Measurements from ENCODE around the gene RALGPS1. TPM values are rescaled to one million over a fixed set of nuclear protein-coding genes. Genes with fewer than 3 reads are reported as not detected.

The RALGPS1 gene
- total RNA-seq, 1 donor from 2014 or later = 86.6 TPM

- no peak for DNase-seq
Observed at GRCh38 chr9:127209948-127210640, 295.5 kb downstream of the RALGPS1 start.

DNA sequence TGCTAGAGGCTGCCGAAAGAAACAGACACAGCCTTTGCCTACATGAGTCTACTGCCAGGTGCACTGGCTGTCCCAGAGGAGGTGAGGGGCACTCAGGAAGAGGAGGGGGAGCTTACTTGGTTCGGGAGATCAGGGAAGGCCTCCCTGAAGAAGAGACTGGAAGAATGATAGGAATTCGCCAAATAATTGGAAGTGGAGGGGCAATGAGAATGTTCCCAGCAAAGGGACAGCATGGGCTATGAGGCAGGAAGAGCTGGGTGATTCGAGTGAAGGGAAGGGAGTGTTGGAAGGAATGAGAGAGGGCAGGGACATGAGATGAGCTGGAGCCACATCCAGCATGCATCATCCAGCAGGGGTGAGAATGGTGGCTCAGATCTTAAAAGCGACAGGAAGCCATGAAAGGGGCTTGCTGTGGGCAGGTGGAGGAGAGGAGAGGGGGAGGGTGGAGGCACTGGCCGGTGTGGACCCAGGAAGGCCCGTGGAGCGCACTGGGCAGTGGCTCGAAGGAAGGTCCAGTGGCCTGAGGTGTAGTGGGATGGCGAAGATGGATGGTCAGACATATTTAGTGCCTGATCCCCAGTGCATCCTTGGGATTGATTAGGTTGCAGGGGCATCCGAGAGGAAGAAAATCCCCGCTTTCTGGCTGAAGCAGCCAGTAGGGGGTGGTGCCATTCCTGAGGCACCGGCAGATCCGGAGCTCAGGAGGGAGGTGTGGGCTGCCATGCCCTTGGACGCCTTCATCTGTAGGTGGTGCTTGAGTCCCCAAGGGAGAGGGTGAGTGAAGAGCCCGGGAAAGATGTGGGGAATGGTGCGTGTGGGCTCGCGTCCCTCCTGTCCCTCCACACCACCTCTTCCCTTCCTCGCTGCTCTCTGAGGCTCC, 296.5 kb downstream of the RALGPS1 start:
- no peak for DNase-seq

- no peak for DNase-seq
Observed at GRCh38 chr9:127211983-127212382, 297.4 kb downstream of the RALGPS1 start.

DNA sequence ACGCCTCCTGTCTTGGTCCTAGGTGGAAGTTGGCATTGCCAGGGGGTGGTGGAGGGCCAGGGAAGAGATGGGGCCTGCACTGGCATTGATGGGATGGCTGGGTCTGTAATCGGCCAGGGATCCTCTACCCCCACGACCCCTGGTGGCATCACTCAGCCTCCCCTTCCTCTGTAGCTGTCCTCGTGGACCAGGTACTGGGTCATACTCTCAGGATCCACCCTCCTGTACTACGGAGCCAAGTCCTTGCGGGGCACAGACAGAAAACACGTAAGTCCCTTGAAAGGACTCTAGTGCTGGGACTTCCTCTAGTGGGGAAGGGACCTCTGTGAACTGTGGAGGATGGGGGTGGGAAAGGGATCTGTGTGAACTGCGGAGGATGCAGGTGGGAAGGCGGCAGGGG, 297.9 kb downstream of the RALGPS1 start:
- DNase-seq = no peak

DNA sequence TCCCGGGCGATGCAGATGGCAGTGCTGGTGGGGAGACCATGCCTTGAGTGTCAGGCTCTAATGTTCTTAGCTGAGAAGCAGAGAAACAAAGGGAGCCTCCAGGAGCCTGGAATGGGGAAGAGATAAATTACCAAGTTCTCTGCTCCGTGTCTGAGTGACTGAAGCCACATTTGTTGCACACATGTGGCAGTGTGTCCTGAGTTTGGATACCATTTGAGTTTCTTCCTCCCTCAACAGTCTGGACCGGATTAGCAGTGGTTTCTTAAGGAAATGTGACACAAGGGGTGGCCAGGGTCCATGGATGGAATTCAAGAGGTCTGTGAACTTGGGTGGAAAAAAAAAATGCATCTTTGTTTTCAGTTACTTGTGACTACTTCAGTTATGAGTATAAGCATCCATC, 299.3 kb downstream of the RALGPS1 start:
- DNase-seq = no peak

DNA sequence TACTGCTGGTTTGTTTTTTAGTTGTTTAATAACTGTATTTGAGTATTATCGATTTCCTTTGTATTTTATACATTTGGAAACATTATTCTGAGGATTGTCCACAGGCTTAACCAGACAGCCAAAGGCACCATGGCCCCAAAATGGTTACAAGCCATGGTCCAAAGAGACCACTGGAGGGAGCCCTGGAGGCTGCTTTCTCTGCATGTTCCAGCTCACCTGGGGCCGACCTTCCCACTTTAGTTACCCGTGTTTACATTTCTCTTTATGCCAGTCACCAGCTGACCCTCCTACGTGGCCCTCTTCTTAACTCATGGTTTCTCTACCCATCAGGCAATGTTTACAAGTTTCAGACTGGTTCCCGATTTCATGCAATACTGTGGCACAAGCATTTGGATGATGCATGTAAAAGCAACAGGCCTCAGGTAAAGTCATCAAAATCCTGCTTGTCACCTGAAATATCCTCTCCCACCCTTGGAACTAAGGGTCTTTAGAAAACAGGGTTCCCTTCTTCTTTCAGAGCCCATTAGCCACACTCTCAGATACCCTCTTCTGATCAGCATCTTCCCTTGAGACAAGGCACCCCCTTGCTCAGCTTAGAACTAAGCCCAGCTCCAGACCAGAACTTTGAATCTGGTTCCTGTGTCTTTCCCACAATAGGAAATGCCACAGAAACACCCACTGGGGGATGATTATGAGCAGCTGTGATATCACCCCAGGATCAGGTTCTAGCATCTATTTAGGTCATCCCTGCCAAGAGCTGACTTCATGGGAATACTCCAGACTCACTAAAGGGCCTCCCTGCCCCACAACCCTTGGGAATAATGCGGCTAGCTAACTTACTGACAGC, 300.1 kb downstream of the RALGPS1 start:
- no peak for DNase-seq

DNA sequence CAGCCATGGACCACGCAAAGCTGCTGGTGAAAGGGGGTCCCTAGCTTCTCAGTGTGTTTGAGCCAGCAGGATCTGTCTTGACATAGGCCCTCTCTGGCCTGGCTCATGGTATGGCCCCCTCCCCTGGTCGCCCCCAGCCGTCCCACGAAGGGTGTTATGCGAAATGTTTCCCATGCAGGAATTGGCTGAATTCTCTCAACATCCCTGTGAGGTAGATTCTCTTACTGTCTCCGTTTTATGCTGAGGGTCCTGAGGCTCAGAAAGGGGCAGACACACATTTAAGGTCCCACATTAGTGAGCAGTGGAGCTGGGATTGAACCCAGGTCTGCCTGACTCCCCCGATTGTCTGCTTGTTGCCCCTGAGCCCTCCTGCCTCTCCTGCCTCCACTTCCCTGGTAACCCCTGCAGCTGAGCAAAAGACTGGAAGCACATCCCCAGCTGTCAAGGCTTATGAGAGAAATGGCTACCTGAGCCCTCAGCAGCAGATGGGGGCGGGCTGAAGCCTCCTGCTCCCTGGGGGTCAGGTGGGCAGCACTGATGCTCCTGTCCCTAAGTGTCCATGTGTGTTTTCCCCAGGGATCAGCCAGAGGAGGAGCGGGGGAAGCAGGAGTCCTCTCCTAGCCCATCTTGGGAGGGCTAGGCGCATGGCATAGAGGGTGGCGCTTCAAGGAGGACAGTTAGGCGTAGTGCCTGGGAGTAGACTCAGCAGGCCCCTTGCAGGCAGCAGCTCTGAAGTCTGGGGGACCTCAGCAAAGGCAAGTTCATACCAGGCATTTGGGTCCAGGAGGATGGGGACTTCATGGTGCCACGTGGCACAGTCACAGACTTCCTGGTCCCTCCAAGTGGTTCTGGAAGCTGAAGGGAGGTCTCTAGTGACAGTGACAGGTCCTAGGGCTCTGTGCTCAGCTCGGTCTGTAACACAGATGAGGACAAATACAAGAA, 301.0 kb downstream of the RALGPS1 start:
- DNase-seq = no peak

DNA sequence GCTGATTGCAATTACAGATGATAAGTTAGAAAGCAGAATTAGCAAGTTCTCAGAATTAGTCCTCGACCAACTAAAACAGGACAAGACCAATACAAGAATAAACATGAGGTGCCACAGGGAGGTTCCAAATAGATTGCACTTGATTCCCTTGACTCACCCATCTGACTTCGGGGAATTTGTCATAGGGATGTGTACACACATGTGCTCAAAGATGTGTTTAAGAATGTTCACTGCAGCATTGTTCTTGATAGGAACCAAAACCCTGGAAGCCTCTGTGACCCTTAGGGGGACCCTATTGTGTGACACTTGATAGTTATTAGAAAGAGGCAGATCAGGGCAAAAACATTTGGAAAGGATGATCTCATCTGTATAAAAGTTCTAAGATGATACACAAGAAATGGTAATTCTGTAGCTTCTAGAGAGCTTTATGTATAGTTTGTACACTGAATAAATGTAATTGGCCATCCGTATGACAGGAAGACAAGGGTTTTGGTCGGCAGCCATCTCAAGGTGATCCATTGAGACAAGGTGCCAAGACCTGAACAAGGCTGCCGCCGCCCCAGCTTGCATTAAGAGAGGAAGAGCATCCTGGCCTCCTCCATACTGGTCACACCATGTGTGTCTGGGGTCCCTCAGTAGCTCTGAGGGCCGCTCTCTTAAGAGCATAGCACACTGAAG, 301.8 kb downstream of the RALGPS1 start:
- DNase-seq = no peak

GRCh38 chr9:127216888-127217217, 302.3 kb downstream of the RALGPS1 start:
- no peak for DNase-seq

GRCh38 chr9:127218818-127219217, 304.2 kb downstream of the RALGPS1 start:
- no peak for DNase-seq

GRCh38 chr9:127219520-127219919, 304.9 kb downstream of the RALGPS1 start:
- DNase-seq = no peak

- no peak for DNase-seq
Observed at GRCh38 chr9:127221695-127222094, 307.1 kb downstream of the RALGPS1 start.

DNA sequence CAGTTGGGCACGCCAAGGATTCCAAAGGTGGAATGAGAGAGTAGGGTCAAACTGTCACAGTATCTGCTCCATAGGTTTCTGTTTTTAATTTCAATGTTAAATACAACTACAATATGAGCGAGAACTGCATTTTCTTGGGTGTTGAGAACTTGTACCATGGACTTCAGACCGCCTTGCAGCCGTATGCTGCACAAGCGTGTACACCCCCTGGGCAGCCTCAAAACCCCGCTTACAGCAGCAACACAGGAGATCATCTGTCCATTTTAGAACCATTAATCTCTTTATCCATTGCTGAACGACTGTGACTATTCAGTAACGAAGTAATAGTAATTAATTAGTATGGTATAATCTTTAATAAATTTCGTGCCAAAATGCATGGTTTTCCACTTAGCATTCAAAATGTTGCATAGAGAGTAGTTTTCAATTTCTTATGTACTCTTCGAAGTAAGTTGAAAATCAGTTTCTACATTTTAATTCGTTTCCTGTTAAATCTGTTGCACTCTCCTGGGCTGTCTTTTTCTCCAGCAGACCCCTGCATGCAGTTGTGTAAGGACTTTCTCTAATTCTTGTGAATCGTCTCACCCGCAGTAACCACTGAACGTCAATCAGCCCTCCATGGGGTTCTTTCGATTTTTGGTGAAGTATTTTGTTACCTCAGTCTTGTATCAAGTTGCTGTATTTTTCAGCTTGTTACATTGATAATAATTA, 308.0 kb downstream of the RALGPS1 start:
- DNase-seq = no peak

- no peak for DNase-seq
Observed at GRCh38 chr9:127223266-127223665, 308.7 kb downstream of the RALGPS1 start.

- DNase-seq = no peak
Observed at GRCh38 chr9:127223810-127224177, 309.2 kb downstream of the RALGPS1 start.

DNA sequence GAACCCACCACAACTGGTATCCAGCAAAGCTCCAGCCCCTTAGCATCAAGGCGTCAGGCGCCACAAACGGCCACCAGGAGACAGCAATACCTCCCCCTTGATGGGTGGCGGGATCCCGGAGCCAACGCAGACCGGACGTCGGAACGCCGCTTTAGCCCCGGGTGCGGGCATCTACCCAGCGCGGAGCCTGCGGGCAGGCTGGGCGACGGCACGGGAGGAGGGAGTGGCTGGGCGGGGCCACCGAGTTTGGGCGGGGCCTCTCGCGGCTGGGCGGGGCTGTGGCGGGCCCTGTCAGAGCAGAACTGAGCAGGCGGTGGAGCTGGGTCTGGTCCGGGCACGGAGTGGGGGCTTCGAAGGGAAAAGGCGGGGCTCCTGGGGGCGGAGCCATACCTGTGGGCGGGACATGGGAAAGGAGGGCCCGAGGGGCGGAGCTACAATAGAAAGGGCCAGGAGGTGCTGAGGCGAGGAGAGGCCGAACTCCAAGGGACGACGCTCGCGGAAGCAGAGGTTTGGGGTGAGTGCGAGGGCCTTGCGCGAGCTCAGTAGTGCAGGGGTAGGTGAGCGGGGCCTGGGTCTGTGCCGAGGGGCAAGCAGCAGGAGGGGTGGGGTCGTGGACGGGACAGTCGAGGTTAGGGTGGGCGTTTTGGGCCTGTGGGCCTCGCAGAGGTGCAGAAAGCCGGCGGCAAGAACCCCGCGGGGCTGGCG, 309.7 kb downstream of the RALGPS1 start:
- peak; percentile 79 for DNase-seq

- peak; percentile 98 for DNase-seq
Observed at GRCh38 chr9:127224883-127225739, 310.5 kb downstream of the RALGPS1 start.

DNA sequence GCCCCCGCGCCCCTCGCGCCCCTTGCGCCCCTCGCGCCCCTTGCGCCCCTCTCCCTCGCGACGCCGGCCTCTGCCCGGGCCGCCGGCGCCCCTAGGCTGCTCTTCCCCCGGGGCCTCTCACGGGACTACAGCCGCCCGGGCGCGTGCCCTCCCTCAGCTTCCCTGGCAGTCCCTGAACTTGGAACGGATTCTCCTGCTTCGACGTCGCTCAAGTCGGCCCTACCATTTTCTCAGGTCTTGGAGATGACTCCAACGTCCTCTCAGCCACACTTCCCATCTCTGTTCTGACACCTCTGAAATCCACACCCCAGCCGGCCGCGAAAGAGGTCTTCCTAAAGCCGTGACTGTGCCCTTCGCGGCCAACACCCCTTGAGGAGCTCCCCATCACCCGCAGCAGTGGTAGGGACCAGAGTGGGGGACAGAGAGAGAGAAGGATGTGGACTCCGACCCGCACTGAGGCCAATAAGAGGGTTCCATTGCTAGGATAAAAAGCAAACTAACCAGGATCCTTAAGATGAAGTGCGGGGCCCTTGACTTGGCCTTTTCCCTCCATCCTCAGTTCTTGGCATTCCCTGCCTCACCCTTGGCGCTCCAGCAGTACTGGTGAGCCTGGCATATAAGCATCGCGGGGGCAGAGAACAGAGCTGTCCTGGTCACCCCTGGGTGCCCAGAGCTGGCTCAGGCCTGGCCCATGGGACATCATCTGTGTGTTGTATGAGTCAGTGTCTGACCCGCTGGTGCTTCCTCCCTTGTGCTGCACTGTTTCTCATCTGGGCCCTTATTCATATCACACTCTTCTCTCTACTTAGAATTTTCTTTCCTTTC, 311.4 kb downstream of the RALGPS1 start:
- DNase-seq = no peak
